AG10803 (cell line): ENCODE results near the gene AGPAT3.

Experiments used
- DNase-seq: peaks from one replicate; pipeline ENCODE4 v3.0.0; 2010; ENCODE audit warnings: low read depth
- H3K4me3 ChIP-seq: 2 replicates; pipeline ENCODE4 v1.5.1; 2011; ENCODE audit warnings: mild to moderate bottlenecking, low read length, control low read depth
- TF ChIP-seq, protein P1 (sequence below): conservative IDR thresholded peaks from 2 replicates; pipeline ENCODE4 v1.5.1; 2011; ENCODE audit warnings: mild to moderate bottlenecking, low read length, control low read depth, inconsistent platforms

Gene AGPAT3

GRCh38 chr21:43858806-43859648 is 6.0 kb upstream of the AGPAT3 start:
- H3K4me3 ChIP-seq: no peak overlapping the region
- no peak for DNase-seq
- TF ChIP-seq, protein P1, sequence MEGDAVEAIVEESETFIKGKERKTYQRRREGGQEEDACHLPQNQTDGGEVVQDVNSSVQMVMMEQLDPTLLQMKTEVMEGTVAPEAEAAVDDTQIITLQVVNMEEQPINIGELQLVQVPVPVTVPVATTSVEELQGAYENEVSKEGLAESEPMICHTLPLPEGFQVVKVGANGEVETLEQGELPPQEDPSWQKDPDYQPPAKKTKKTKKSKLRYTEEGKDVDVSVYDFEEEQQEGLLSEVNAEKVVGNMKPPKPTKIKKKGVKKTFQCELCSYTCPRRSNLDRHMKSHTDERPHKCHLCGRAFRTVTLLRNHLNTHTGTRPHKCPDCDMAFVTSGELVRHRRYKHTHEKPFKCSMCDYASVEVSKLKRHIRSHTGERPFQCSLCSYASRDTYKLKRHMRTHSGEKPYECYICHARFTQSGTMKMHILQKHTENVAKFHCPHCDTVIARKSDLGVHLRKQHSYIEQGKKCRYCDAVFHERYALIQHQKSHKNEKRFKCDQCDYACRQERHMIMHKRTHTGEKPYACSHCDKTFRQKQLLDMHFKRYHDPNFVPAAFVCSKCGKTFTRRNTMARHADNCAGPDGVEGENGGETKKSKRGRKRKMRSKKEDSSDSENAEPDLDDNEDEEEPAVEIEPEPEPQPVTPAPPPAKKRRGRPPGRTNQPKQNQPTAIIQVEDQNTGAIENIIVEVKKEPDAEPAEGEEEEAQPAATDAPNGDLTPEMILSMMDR: no peak

- TF ChIP-seq, protein P1: no peak
- H3K4me3 ChIP-seq: no peak overlapping the region
- no peak for DNase-seq
These were observed 5.2 kb upstream of the AGPAT3 start for GRCh38 chr21:43859747-43860214.

GRCh38 chr21:43861706-43862105 is 3.3 kb upstream of the AGPAT3 start:
- no peak for DNase-seq
- H3K4me3 ChIP-seq: no peak overlapping the region
- TF ChIP-seq, protein P1: no peak

GRCh38 chr21:43864313-43864961 is 586 bp upstream of the AGPAT3 start:
- peak overlapping the region; percentile 54 for H3K4me3 ChIP-seq
- peak; percentile 45 for DNase-seq
- TF ChIP-seq, protein P1: no peak

DNA sequence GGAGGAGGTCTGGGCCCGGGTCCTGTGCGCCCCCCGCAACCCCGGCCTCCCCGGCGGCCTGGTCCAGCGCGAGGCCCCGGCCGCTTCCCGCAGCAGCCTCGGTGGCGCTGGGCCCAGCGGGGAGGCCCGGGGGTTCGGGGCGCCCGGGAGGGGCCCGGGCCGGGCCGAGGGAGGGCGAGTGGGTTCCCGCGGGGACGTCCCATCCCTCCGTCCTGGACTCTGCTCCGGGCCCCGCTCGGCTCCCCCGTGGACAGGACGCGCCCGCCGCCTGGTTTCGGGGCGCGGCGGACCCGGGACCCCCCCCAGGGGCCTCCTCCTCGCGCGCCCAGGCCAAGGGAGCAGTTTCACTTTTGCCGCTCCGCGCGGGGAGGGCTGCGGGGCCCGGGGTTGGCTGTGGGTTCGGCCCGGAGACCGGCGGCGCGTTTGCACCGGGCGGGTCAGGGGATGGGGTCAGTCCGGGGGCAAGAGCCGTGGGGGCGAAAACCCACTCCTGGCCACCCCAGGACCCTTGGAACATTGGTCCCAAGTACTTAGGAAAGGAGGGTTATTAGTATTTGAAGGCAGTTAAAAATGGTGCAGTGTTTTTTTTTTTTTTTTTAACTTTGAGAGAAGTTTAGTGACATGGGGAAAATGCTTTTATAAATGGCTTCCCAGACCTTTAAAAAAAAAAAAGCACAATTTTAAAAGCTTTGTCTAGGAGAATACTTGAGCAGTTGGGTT is 677 bp downstream of the AGPAT3 start:
- peak overlapping the region; percentile 67 for H3K4me3 ChIP-seq
- peak; percentile 22 for DNase-seq
- TF ChIP-seq, protein P1: no peak

DNA sequence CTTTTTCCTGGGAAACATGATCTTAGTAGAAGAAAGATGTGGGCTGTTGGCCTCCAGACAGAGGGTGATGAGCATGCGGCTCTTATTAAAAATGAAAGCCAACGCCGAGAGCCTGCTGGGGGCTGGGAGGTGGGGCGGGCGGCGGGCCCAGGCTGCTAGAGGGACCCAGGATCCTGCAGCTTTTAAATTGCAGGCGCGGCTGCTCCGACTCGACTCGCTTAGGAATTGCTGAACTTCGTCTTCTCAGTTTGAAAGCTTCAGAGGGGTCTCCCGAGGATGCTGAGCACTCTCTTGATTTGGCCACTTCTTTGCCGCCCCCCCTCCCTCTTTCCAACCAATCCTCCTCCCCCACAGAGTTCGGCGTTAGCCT is 1.2 kb downstream of the AGPAT3 start:
- TF ChIP-seq, protein P1: no peak
- DNase-seq: peak; percentile 60

More for the DNA sequence above, 1.2 kb downstream of the AGPAT3 start:
- peak overlapping the region; percentile 67 for H3K4me3 ChIP-seq
